Measurements from ENCODE around the gene ADAMTS13.
"Not testable (repeated sequence)": the region's sequence is repeated elsewhere in the genome, so short reads cannot be mapped to it uniquely, and the experiment has no call there.

The ADAMTS13 gene

DNA sequence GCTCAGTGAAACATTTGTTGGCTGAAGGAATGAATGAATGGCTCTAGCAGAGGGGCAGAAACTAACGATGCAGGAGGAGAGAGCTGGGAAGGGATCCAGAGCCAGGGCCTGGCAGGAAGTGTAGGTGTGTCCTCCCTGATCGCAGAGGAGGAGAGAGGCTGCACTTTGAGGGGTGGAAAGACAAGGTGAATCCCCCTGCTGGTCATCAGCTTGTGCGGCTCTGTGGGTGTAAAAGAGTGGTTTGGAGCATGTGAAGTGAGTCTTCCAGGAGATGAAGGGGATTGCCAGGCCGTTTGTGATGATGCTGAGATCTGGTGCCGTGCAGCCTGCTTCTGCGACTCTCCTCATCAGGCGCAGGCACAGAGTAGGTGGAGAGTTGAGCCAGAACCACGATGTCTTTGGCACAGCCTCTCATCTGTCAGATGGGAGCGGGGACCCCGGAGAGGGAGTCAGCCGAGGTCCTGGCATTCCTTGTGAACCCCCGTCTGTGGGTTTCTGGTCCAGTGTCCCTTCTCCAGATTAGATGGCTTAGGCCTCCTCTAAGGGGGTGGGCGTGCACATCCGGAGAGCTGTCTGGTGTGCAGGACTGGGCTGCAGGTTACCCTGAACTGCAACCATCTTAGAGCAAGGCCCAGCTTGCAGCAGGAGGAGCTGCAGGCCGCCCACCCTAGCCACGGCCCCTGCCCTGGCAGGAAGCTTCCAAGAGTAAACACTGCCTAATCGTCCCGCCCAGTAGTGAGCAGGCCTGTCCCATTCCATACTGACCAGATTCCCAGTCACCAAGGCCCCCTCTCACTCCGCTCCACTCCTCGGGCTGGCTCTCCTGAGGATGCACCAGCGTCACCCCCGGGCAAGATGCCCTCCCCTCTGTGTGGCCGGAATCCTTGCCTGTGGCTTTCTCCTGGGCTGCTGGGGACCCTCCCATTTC, at the start of gene ADAMTS13:
Gene ADAMTS13, plus strand, starts transcription at position 753 of the 928 bp plus-strand sequence. Its CDS starts 77 bp downstream, at position 830.
- DNase-seq, result no peak

- no peak for DNase-seq
Measured at GRCh38 chr9:133374612-133375115, 47.5 kb upstream of the ADAMTS13 start.

DNA sequence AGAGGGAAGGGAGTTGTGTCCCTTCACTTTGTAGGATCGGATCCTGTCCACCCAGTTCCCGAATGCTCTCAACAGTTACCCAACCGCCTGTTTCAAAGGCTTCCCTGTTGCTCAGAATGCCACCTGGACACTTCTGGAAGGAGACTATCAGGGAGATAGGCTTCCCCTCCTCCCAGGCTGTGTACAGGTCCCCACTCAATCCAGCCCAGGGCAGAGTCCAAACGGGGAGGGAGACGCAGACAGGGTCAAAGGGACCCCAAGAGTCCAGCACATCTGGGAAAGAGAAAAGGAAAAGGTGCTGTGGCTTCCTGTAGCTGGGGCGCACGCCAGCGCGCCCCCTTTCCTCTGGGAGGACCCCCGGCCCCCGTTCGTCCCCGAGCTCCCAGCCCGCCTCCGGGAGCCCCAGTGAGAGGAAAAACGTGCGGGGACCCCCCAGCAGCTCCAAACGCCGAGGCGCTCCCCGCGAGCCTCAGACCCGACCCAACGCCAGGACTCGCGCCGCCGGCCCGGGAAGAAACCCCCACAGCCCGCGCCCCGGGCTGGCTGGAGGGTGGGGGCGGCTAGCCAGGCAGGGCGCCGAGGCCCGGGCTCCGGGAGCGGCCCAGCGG, 46.9 kb upstream of the ADAMTS13 start:
- DNase-seq, result peak; percentile 10

DNA sequence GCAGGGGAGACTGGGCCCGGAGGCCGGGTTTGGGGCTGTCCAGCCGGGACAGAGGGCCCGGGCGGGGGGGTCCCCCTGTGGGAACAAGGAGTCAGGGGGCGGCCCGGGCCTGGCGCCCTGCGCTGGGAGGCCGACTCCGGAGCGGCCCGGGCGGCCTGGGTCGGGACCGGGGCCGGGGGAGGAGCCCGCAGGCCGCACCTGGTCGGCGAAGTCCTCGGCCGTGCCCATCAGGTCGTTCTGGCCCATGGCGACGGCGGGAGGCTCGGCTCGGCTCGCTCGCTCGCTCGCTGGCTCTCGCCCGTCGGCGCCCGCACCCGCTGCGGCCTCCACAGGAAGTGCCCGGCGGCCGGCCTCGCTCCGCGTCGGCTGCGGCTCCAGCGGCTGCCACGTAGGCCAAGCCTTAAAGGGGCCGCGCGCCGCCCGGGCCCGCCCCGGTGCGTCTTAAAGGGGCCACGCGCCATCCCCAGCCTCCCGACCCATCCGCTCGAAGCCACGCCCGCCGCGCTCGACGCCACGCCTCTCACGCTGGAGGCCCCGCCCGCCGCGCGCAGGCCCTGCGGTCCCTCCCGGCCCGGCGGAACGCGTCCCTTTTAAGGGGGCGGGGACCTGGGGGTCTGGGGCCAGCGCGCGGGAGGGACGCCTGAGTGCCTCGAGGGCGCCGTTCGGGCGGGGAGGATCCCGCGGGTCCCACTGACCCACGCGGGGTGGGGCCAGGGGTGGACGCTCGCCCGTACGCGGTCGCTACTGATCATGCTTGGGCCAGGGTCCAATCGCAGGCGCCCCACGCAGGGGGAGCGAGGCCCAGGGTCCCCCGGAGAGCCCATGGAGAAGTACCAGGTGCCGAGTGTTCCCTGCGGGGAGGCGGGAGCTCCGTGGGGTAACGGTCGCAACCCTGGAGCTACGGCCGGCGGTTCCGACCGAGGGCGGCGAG, 46.2 kb upstream of the ADAMTS13 start, which contains the start of the genes STKLD1 and SURF4:
Gene STKLD1, plus strand, starts transcription at position 643 of the 931 bp plus-strand sequence. Its CDS starts 108 bp downstream, at position 751.
Gene SURF4, minus strand, starts transcription at position 337 of the 931 bp plus-strand sequence. Its CDS starts 91 bp downstream, at position 246.
- peak; percentile 94 for DNase-seq

GRCh38 chr9:133377280-133377679, 44.9 kb upstream of the ADAMTS13 start:
- DNase-seq, result not testable (repeated sequence)

DNA sequence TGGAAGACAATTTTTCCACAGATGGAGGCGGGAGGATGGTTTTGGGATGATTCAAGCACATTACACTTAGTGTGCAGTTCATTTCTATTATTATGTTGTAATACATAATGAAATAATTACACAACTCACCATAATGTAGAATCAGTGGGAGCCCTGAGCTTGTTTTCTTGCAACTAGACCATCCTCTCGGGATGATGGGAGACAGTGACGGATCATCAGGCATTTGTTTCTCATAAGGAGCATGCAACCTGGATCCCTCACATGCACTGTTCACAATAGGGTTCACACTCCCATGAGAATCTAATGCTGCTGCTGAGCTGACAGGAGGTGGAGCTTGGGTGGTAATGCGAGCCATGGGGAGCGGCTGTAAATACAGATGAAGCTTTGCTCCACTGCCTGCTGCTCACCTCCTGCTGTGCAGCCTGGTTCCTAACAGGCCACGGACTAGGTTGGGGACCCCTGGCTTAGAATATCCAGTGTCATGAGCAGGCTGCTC, 44.4 kb upstream of the ADAMTS13 start:
- DNase-seq, result no peak

DNA sequence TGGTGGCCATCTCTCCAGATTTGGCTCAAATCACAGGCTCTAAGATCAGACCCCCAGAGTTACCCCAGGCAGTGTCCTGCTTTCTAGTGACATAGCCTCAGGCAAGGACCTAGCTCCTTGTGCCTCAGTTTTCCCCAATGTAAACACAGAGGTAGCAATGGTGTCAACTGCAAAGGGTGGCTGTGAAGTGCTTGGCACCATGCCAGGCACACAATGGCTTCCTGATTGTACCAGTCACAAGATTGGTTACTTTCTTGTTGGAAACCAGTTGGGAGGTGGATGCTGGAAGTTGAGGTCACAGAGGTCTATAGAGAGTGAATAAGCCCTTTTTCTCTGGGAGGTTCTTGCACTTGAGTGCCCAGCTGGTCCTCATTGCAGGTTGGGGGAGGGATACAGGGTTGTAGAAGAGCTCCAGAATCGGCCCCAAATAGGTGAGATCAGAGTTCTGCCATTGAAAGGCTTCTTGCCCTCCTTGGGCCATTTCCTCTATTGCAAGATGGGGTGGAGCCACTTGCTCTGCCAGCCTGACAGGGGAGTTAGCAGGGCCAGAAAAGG, 43.7 kb upstream of the ADAMTS13 start:
- no peak for DNase-seq

DNA sequence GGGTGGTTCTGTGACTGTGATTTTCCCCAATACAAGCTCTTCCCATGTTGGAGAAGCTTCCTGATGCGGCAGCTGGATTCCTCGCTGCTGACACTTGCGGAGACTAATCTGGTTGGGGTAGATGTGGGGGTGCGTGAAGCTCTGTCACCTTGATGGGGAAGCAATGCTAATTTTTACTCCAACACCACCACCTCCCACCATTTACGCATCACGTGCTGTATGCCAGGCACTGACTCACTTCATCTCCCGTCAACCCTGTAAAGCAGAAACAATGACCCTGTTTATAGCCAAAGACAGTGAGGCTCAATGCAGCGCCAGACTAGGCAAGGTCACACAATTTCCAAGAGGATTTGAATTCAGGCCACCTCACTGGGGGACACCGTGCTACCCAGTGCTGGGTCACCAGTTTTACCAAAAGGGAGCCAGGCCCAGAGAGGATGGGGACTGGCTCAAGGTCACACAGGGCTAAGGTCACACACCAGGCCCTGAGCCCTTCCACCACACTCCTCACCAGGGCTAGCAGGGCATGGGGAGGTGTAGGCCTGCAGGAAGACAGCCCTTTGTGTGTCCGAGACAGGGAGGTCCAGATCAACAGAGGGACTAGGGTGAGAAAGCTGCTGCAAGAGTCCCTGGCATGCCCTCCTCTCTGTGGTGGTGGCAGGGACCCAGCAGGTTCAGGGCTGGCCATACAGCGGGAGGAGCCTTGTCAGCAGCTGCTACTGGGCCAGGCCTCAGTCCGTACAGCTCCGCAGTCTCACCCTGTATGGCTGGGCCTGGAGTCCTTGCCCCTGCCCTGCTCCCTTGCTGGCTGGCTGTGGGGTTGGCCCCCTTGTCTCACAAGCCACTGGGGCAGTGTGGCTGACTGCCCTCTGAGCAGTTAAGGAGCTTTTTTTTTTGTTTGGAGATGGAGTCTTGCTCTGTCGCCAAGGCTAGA, 42.7 kb upstream of the ADAMTS13 start:
- DNase-seq, result no peak

DNA sequence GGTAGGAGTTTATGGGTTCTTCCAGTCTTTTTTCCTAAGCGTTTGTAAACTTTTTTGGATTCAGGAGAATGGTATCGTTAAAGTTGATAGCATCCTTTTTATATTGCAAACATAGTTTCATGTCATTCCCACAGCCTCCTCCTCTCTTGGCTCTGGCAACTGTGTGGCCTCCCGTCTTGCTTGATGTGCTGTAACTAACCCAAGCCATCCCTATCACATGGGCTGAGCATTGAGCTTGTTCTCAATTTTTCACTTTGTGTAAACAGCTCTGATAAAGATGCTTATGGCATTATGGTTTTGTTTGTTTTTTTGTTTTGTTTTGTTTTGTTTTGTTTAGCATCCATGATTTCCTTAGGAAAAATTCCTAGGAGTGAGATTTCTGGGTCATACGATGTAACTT, 41.4 kb upstream of the ADAMTS13 start:
- DNase-seq, result no peak

GRCh38 chr9:133382507-133383141, 39.5 kb upstream of the ADAMTS13 start:
- no peak for DNase-seq

DNA sequence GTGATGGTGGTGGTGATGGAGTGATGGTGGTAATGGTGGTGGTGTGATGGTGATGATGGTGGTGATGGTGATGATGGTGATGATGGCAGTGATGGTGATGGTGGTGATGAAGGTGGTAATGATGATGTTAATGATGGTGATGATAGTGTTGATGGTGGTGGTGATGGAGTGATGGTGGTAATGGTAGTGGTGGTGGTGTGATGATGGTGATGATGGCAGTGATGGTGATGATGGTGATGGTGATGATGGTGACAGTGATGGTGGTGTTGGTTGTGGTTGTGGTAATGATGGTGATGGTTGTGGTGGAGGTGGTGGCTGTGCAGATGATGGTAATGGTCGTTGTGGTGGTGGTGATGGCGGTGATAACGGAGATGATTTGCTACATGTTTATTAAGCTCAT, 38.7 kb upstream of the ADAMTS13 start:
- DNase-seq, result no peak

GRCh38 chr9:133384736-133385321, 37.3 kb upstream of the ADAMTS13 start:
- DNase-seq, result no peak

DNA sequence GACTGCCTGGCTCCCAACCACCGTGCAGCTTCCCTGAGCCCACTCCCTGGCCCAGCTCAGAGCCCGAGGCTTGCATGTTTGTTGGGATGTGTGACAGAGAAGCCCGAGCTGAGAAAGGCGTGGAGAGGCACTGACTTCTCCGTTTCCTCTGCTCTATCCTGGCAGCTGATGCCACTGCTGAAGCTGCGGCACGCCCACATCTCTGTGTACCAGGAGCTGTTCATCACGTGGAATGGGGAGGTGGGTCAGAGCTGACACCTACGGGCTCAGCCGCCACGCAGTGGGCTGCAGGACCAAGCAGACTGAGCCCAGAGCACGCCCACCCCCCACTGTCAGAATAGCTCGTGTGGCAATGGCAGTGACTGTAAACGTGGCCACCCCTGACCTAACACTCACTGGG, 36.7 kb upstream of the ADAMTS13 start:
- no peak for DNase-seq

GRCh38 chr9:133386338-133386737, 35.8 kb upstream of the ADAMTS13 start:
- no peak for DNase-seq

DNA sequence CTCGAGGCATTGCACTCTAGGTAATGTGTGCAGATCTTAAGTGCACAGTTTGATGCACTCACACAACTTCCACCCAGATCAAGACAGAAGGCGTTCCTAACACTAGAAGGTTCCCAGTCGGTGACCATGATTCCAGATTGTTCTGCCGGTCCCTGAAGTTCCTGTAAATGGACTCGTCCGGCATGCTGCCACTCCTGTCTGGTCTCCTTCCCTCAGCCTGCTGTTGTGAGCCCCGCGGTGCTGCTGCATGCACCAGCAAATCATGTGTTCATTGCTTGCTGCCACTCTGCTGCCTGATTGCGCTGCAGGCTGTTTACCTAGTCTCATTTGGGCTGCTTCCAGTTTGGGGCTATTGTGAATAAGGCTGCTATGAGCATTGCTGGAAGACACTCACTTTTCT, 34.5 kb upstream of the ADAMTS13 start:
- DNase-seq, result no peak

DNA sequence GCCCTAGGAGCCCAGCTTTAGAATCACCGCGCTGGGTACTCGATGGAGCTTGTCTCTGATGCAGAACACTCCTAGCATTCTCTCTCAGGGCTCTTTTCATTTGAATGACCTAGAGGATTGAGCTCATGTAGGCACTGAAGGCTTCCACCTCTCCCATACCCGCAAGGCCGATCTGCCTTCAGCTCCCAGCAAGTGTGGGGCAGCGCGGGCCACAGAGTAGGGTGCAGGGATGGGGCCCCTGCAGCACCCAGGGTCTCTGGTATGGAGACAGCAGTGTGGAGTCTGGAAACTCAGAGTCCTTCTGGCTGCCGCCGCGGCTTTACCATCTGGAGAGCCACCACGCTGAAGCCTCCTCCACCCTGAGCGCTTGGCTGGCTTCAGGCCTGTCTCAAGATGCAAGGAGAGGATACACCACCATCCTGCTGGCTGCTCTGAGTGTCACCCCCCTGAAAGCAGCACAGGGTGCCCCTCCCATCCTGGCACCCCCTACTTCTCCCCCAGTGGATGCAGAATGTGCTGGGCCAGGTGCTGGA, 33.1 kb upstream of the ADAMTS13 start:
- DNase-seq, result no peak

DNA sequence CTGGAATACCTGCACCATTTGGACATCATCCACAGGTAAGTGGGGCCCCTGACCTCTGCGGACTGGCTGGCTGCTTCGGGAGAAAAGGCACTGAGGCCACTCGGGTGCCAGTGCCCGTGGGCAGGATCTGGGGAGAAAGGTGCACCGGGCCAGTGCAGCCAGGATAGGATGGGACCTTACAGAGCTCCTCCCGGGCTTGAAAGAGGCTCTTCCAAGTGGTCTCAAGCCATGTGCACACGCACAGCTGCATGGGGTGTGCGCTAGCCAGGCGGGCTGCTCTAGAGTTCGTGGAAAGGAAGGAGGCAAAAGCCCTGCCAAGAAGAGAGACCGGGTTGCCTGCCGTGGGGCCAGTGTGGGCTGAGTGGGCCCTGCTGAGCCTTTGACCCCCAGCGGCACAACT, 32.6 kb upstream of the ADAMTS13 start:
- DNase-seq, result no peak

GRCh38 chr9:133390713-133391112, 31.5 kb upstream of the ADAMTS13 start:
- DNase-seq, result no peak

GRCh38 chr9:133391449-133391848, 30.7 kb upstream of the ADAMTS13 start:
- DNase-seq, result not testable (repeated sequence)

DNA sequence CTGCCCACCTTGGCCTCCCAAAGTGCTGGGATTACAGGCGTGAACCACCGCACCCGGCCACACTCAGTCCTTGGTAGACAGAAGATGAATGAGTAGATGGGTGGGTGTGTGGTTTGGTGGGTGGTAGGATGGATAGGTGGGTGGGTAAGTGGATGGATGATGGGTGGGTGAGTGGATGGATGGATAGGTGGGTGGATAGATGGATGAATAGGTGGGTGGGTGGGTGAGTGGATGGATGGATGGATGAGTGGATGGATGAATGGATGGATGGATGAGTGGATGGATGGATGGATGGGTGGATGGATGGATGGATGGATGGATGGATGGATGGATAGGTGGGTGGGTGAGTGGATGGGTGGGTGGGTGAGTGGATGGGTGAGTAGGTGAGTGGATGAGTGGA, 29.9 kb upstream of the ADAMTS13 start:
- not testable (repeated sequence) for DNase-seq

Measured in NCI-H1092 treated with DMSO at 0.1 percent for 48 hours (cell line).